B cell (primary cell): ENCODE measurements around the gene ZNF747. TPM values are rescaled to one million over a fixed set of nuclear protein-coding genes. Genes with fewer than 3 reads are reported as not detected.
A peak's percentile ranks its signal among the peaks of the same experiment; 100 is the strongest.

Experiments
- ATAC-seq: fragments of 200-7000 bp; cut with Tn5 transposase; one replicate; pipeline ENCODE4 v1.10.0; 2021; ENCODE audit warnings: low read depth, mild to moderate bottlenecking, moderate number of reproducible peaks, moderate library complexity
- CTCF ChIA-PET: fragments of 350-600 bp; sonication (Branson Sonifier 250); formaldehyde crosslinking; loops from one replicate; lab custom pipeline; 2021; ENCODE audit warnings: antibody characterized with exemption, inconsistent platforms; lab: Charles Lee
- POLR2A ChIA-PET: fragments of 350-600 bp; sonication (Branson Sonifier 250); formaldehyde crosslinking; loops from one replicate; lab custom pipeline; 2021; ENCODE audit warnings: antibody characterized with exemption; lab: Charles Lee
- DNase-seq: peaks from one replicate; pipeline ENCODE4 v3.0.0; 2013
- H2AFZ ChIP-seq: 2 replicates; pipeline ENCODE4 v1.6.1; 2012; ENCODE audit warnings: mild to moderate bottlenecking, low read depth, low read length; ENCODE audit not compliant: insufficient read depth, poor library complexity, severe bottlenecking
- H3K27ac ChIP-seq, 2 donors: 1 replicate in 1 of 2; 2 replicates in 1 of 2; pipeline ENCODE4 v1.5.1; 2012 to 2013; ENCODE audit warnings: low read length in 2 of 2, mild to moderate bottlenecking in 2 of 2, moderate library complexity in 1 of 2
- H3K27me3 ChIP-seq, 4 experiments: fragments of 200-600 bp in 1 of 4; sonication (generic) in 1 of 4; replicated peaks in 1 of 4; 1 replicate in 2 of 4; 2 replicates in 2 of 4; pipeline versions ENCODE4 v1.6.1 to v1.7.0; 2013 to 2016; ENCODE audit warnings: low read length in 3 of 4, mild to moderate bottlenecking in 2 of 4, mixed read lengths in 1 of 4, moderate library complexity in 1 of 4; ENCODE audit not compliant: insufficient read depth in 4 of 4, control insufficient read depth in 3 of 4; ENCODE audit errors: control extremely low read depth in 1 of 4
- H3K36me3 ChIP-seq, 2 experiments: replicated peaks in 1 of 2; 1 replicate in 1 of 2; 2 replicates in 1 of 2; pipeline versions ENCODE4 v1.6.1 to v1.7.1; 2013; ENCODE audit warnings: low read length in 1 of 2; ENCODE audit not compliant: insufficient read depth in 2 of 2, control insufficient read depth in 1 of 2; ENCODE audit errors: control extremely low read depth in 1 of 2, extremely low read depth in 1 of 2
- H3K4me1 ChIP-seq, 2 donors: fragments of 200-600 bp in 1 of 2; sonication (generic) in 1 of 2; 1 replicate in 1 of 2; 2 replicates in 1 of 2; pipeline versions ENCODE4 v1.5.1 to v1.6.1; 2013 to 2017; ENCODE audit warnings: low read length in 2 of 2; ENCODE audit not compliant: control insufficient read depth in 2 of 2, insufficient read depth in 2 of 2
- H3K4me2 ChIP-seq: replicated peaks from 2 replicates; pipeline ENCODE3; 2012; ENCODE audit warnings: mild to moderate bottlenecking, low read depth, low read length; ENCODE audit not compliant: poor library complexity, severe bottlenecking
- H3K4me3 ChIP-seq, 5 experiments: fragments of 200-600 bp in 1 of 5; sonication (generic) in 1 of 5; 1 replicate in 3 of 5; 2 replicates in 2 of 5; pipeline versions ENCODE4 v1.5.1 to v1.7.0; 2011 to 2016; ENCODE audit warnings: low read length in 4 of 5, mild to moderate bottlenecking in 4 of 5, low read depth in 2 of 5, control low read depth in 1 of 5, moderate library complexity in 1 of 5; ENCODE audit not compliant: insufficient read depth in 1 of 5; ENCODE audit errors: control extremely low read depth in 1 of 5, extremely low read depth in 1 of 5
- H3K79me2 ChIP-seq: fragments of 200-600 bp; sonication (generic); one replicate; pipeline ENCODE4 v1.6.0; 2016; ENCODE audit warnings: low read length; ENCODE audit not compliant: control insufficient read depth, insufficient read depth
- H3K9ac ChIP-seq: fragments of 200-600 bp; sonication (generic); 2 replicates; pipeline ENCODE4 v1.6.1; 2017; ENCODE audit warnings: mild to moderate bottlenecking, low read length, moderate library complexity
- H3K9me3 ChIP-seq, 3 donors: one replicate each; pipeline versions ENCODE4 v1.6.1 to v1.7.1; 2013; ENCODE audit warnings: low read length in 2 of 3; ENCODE audit not compliant: control insufficient read depth in 2 of 3, insufficient read depth in 1 of 3; ENCODE audit errors: control extremely low read depth in 1 of 3
- H4K20me1 ChIP-seq: 2 replicates; pipeline ENCODE4 v1.6.0; 2012; ENCODE audit warnings: mild to moderate bottlenecking, low read length; ENCODE audit not compliant: insufficient read depth, control insufficient read depth, poor library complexity, severe bottlenecking
- H3K27ac Mint-ChIP-seq: one replicate; pipeline ENCODE4 v1.8.0; 2021; ENCODE audit warnings: mixed read lengths
- H3K27me3 Mint-ChIP-seq: one replicate; pipeline ENCODE4 v1.8.0; 2021; ENCODE audit warnings: mixed read lengths
- H3K4me1 Mint-ChIP-seq: one replicate; pipeline ENCODE4 v1.8.0; 2021; ENCODE audit warnings: mixed read lengths
- H3K4me3 Mint-ChIP-seq: one replicate; pipeline ENCODE4 v1.8.0; 2021; ENCODE audit warnings: mixed read lengths
- H3K9me3 Mint-ChIP-seq: one replicate; pipeline ENCODE4 v1.8.0; 2022; ENCODE audit warnings: mixed read lengths; ENCODE audit not compliant: insufficient read depth
- EZH2 ChIP-seq: IDR thresholded peaks from 2 replicates; pipeline ENCODE4 v1.6.1; 2012; ENCODE audit warnings: borderline replicate concordance, low read depth, mild to moderate bottlenecking, moderate library complexity, low read length; ENCODE audit not compliant: insufficient read depth, poor library complexity, severe bottlenecking
- WGBS: methylation state at CpG from one replicate; pipeline ENCODE4 v1.1.5; 2013; ENCODE audit warnings: missing lambda C conversion rate; ENCODE audit not compliant: insufficient coverage; 5-methylcytosine and 5-hydroxymethylcytosine counted together
- intact Hi-C: fragments of 100-400 bp; cut with micrococcal nuclease; formaldehyde crosslinking; loops from one replicate; pipeline ENCODE4 v1.10.0; 2022
- polyA plus RNA-seq: library from polyadenylated mRNA; depleted of rRNA; stranded (reverse); fragments of >200 nt; gene quantifications from 2 replicates; pipeline ENCODE4 v1.2.3, GENCODE V29; 2012
- total RNA-seq, 2 donors: library from RNA; stranded (reverse); fragments of 120-200 nt in 1 of 2; gene quantifications; 1 replicate in 1 of 2; 2 replicates in 1 of 2; pipeline versions ENCODE4 v1.2.3 to v1.2.4, GENCODE V29; 2013 to 2022
- TF ChIP-seq, protein P1 (sequence below): fragments of 200-600 bp; IDR thresholded peaks from one replicate; pipeline ENCODE4 v1.8.0; 2022; ENCODE audit warnings: antibody characterized with exemption, mild to moderate bottlenecking

Gene ZNF747
- total and polyA plus RNA-seq, 2 donors (not counting 1 experiment from before 2014, with no cell fraction given), result 9.7 to 17.3 TPM

DNA sequence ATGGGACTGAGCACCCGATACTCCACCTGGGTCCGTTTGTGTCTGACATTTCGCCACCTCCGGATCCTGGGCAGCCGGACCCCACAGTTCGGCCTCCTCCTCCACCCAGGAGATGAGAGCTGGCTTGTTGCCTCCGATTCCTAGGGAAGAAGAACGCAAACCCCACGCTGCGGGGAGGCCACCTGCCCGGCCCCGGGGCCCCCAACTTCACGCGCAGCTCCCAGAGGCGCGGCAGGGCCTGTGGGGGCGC is 23.0 kb upstream of the ZNF747 start:
- TF ChIP-seq, protein P1, sequence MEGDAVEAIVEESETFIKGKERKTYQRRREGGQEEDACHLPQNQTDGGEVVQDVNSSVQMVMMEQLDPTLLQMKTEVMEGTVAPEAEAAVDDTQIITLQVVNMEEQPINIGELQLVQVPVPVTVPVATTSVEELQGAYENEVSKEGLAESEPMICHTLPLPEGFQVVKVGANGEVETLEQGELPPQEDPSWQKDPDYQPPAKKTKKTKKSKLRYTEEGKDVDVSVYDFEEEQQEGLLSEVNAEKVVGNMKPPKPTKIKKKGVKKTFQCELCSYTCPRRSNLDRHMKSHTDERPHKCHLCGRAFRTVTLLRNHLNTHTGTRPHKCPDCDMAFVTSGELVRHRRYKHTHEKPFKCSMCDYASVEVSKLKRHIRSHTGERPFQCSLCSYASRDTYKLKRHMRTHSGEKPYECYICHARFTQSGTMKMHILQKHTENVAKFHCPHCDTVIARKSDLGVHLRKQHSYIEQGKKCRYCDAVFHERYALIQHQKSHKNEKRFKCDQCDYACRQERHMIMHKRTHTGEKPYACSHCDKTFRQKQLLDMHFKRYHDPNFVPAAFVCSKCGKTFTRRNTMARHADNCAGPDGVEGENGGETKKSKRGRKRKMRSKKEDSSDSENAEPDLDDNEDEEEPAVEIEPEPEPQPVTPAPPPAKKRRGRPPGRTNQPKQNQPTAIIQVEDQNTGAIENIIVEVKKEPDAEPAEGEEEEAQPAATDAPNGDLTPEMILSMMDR, result peak; percentile 30
- TF ChIP-seq EZH2, result no peak
- Histone ChIP-seq H3K9me3 (peaks cover 0 to 6% (median 0%) of the 10 kb centered on the region in 3 donors), H2AFZ (peak overlapping the region; percentile 95), H3K4me3 (peak overlapping the region in 4 of 5 experiments; percentile 80 to 91 (median 88)), H3K9ac (peak overlapping the region; percentile 95), H3K36me3 (peaks cover 0 to 17% of the 10 kb centered on the region in 2 experiments), H3K79me2 (peaks cover 45% of the 10 kb centered on the region), H3K4me2 (peak overlapping the region; percentile 85), H3K27me3 (no peaks in the 10 kb centered on the region), H3K4me1 (peaks cover 14 to 38% of the 10 kb centered on the region in 2 donors), H4K20me1 (no peaks in the 10 kb centered on the region), H3K27ac (peak overlapping the region; percentile 95 to 97)
- ChIA-PET POLR2A (interaction anchor here (0.7 to 6.1 kb wide), 11 partner anchors 10 to 906 kb away, joined by 3 to 81 read pairs (median 6); partner anchors contain the start of genes DCTPP1, FBRS, PRR14 and ZNF688), CTCF (interaction anchor here (0.8 to 3.5 kb wide), 19 partner anchors 11 to 151 kb away, joined by 3 to 53 read pairs (median 5); partner anchors contain the start of genes DCTPP1, ZNF688, ZNF747 and ZNF771)
- peak overlapping the region; percentile 91 for H3K27ac Mint-ChIP-seq
- intact Hi-C loops, result loop anchor here (5.0 kb wide), 1 partner anchor 900 kb away; the partner anchor contains the start of gene ARMC5
- DNase-seq (no peak), ATAC-seq (no peak)
- H3K4me1 Mint-ChIP-seq, result peaks cover 45% of the 10 kb centered on the region
- WGBS, result 0% methylated on average over 17 of the region's 17 CpGs
- no peaks in the 10 kb centered on the region for H3K9me3 Mint-ChIP-seq
- H3K27me3 Mint-ChIP-seq, result no peaks in the 10 kb centered on the region
- peak overlapping the region; percentile 86 for H3K4me3 Mint-ChIP-seq

DNA sequence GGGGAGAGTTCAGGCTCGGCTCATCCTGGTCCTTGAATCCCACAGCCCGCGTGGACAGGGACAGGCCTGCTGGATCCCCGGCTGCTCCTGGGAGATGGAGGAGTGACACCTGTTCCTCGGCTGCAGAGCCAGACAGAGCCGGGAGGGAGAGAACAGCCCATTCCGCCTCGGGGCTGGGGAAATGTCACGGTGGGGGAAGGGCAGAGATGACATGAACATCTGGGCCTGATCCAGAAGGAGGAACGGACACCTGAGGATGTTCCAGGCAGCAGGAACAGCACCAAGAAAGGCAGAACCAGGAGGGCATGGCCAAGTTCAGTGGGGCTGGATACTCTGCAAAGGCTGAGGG is 21.4 kb upstream of the ZNF747 start:
- Histone ChIP-seq H3K4me1 (peaks cover 12 to 28% of the 10 kb centered on the region in 2 donors), H2AFZ (no peak overlapping the region), H3K27me3 (no peaks in the 10 kb centered on the region), H3K4me2 (no peak overlapping the region), H3K36me3 (peaks cover 0 to 17% of the 10 kb centered on the region in 2 experiments), H3K4me3 (no peak overlapping the region), H3K27ac (no peak overlapping the region), H3K9me3 (peaks cover 0 to 6% (median 0%) of the 10 kb centered on the region in 3 donors), H3K9ac (no peak overlapping the region), H3K79me2 (peaks cover 52% of the 10 kb centered on the region), H4K20me1 (no peaks in the 10 kb centered on the region)
- no peaks in the 10 kb centered on the region for H3K27me3 Mint-ChIP-seq
- DNase-seq (no peak), ATAC-seq (no peak)
- peaks cover 41% of the 10 kb centered on the region for H3K4me1 Mint-ChIP-seq
- peak overlapping the region; percentile 67 for H3K4me3 Mint-ChIP-seq
- CTCF ChIA-PET, result interaction anchor here (3.5 kb wide), 1 partner anchor 73 kb away, joined by 22 read pairs; no protein-coding TSS in a partner anchor
- no peak overlapping the region for H3K27ac Mint-ChIP-seq
- intact Hi-C loops, result loop anchor here (5.0 kb wide), 1 partner anchor 901 kb away; the partner anchor contains the start of gene ARMC5
- POLR2A ChIA-PET, result interaction anchor here (1.1 kb wide), 1 partner anchor 95 kb away, joined by 3 read pairs; the partner anchor contains the start of gene PRR14
- H3K9me3 Mint-ChIP-seq, result no peaks in the 10 kb centered on the region
- no peak for TF ChIP-seq EZH2
- TF ChIP-seq, protein P1, result no peak
- WGBS, result 97% methylated on average over 10 of the region's 10 CpGs
